Astrocyte of the spinal cord (primary cell): ENCODE measurements around the gene PEA15.

Source experiments
- DNase-seq: peaks from one replicate; pipeline ENCODE4 v3.0.0; 2011; ENCODE audit warnings: low read depth, low spot score
- H3K4me3 ChIP-seq: 2 replicates; pipeline ENCODE4 v1.5.1; 2011; ENCODE audit warnings: low read depth, mild to moderate bottlenecking, low read length, moderate library complexity
- in situ Hi-C: cut with HindIII; loops from 2 replicates; pipeline ENCODE4 v1.10.0; 2017; ENCODE audit warnings: low sequenced_read_pairs
- TF ChIP-seq, protein P1 (sequence below): IDR thresholded peaks from 2 replicates; pipeline ENCODE4 v1.5.1; 2012; ENCODE audit warnings: low read depth, mild to moderate bottlenecking, low read length, inconsistent platforms

PEA15 gene

DNA sequence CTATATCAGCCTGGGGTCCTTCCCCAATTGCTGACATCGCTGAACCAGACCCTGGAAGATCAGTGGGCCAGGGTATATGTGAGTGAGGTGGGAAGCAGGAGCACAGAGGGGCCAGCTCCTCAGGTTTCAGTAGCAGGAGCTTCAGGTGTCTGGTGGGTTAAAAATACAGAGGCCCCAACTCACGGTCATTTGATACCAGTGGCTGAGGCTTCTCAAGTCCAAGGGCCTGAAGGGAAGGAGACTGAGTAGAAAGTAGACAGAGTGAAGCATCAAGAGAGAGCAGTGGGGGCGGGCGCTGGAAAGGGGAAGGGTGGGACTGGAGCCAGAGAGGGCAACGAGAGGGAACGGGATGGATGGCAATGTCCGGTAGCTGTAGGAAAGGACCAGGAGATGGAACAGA is 16.8 kb upstream of the PEA15 start:
- H3K4me3 ChIP-seq, result no peak overlapping the region
- TF ChIP-seq, protein P1, sequence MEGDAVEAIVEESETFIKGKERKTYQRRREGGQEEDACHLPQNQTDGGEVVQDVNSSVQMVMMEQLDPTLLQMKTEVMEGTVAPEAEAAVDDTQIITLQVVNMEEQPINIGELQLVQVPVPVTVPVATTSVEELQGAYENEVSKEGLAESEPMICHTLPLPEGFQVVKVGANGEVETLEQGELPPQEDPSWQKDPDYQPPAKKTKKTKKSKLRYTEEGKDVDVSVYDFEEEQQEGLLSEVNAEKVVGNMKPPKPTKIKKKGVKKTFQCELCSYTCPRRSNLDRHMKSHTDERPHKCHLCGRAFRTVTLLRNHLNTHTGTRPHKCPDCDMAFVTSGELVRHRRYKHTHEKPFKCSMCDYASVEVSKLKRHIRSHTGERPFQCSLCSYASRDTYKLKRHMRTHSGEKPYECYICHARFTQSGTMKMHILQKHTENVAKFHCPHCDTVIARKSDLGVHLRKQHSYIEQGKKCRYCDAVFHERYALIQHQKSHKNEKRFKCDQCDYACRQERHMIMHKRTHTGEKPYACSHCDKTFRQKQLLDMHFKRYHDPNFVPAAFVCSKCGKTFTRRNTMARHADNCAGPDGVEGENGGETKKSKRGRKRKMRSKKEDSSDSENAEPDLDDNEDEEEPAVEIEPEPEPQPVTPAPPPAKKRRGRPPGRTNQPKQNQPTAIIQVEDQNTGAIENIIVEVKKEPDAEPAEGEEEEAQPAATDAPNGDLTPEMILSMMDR, result no peak
- in situ Hi-C loops, result no loop called here
- no peak for DNase-seq

DNA sequence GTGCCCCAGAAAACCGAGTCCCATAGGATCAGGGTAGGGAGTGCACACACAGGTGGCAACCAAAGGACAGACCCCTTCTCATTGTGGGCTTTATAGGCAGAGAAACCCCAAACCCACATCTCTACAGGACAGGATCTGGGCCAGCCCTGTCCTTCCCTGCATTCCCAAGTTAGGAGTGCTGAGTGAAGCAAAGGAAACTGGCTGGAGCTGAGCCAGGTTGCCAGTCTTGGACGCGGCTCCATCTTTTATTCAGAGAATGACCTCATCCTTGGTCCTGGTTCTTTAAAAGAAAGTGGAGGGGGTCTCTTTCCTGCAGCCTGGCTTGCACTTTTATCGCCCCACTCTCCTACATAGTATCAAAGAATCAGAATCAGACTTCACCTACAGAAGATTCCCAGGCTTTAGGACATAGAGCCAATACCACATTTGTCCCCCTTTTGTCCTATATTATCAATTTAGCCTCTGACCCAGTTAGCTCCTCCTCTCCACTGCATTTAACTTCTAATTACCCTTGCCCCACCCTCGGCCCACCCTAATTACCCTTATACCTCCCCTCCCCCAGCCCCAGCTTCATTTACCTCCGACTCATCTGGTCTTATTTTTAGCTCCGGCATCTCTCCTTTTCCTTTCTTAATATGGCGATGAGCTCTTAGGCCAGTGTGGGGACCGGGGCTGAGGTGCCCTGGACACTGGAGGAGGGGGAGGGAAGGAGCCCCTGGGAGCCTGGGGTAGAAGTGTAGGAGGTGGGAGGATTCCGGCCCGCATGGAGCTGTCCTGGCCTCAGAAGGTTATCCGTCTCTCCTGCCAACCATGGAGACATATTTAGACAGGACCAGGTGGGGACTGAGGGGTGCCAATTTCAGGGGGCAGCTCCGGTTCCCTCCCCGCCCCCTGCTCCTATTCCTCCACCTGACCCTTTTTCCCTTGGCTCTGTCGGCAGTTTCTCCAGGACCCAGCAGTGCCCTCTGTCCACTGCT is 15.2 kb upstream of the PEA15 start, which contains the start of gene CASQ1:
Gene CASQ1, plus strand, starts transcription at position 927 of the 977 bp plus-strand sequence. CDS start 177 bp downstream, outside the sequence.
- H3K4me3 ChIP-seq, result no peak within 1 kb of the TSS
- no peak for DNase-seq
- TF ChIP-seq, protein P1, result no peak
- in situ Hi-C loops, result no loop called here

DNA sequence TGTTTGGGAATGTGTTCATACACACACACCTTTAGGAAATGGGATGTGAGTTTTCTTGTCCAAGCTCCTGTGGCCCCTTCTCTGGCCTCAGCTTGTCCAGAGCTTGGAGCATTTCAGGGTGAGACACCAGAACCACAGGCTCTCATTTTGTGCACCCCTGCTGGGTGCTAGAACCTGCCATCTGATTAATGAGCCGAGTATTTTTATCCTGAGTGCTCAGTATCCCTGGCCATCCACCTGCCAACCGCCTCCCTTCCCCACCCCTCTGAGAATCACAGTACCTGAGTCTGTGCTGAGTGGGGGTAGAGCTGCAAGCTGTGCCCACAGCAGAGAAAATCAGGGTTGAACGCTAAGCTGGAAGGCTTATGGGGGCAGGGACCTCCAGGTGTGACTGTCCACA is 13.4 kb upstream of the PEA15 start:
- DNase-seq, result no peak
- no peak overlapping the region for H3K4me3 ChIP-seq

DNA sequence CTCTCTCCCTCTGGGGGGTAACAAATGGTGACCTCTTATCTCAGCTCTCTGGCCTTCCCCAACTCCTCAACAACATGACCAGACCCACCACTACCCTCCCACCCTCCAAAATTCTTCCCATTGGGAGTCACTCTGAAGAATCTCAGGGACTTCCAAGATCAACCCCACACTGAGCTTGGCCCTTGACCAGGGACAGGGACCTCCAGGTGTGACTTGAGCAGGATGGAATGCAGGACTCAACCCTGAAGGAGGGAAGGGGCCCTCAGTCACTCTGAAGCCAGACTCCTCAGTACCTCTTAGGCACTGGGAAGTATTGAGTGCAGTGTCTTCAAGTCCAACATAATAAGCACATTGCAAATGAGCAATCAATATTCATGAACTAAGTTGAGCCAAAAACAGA is 12.9 kb upstream of the PEA15 start:
- H3K4me3 ChIP-seq, result no peak overlapping the region
- no peak for DNase-seq
- in situ Hi-C loops, result no loop called here
- TF ChIP-seq, protein P1, result no peak

More for the DNA sequence above, 13.4 kb upstream of the PEA15 start:
- in situ Hi-C loops, result no loop called here
- TF ChIP-seq, protein P1, result no peak

DNA sequence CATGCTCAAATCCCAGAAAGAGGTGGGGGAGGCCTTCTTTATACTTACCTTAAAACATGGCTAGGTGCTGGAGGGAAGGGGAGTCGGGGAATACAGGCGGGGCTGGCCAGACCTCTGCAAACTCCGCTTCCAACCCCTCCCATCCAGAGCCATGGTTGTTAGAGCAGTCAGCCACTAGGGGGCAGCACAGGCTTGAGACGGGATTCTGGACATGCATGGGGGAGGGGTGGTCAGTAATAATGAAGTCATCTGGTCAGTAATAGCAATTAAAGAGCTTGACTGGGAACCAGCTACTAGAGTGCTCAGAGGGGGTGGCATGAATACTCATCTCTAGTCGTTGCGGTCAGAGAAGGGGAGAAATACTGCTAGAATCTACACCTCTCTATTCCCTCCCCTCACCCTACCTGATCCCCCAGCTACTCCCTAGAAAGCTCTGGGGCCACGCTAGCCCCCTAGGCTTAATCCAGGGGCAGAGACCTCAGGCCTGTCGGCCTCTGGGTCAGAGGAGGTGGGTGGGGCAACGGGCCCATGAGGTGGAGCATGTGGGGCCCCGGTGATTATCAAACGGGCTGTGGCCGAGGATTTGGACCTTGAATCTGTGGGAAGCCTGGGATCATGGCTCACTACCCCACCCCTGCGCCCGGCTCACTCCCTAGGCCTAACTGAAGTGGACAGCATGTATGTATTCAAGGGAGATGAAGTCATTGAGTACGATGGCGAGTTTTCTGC is 11.9 kb upstream of the PEA15 start:
- no peak overlapping the region for H3K4me3 ChIP-seq
- in situ Hi-C loops, result no loop called here
- DNase-seq, result peak; percentile 83
- TF ChIP-seq, protein P1, result peak; percentile 94

DNA sequence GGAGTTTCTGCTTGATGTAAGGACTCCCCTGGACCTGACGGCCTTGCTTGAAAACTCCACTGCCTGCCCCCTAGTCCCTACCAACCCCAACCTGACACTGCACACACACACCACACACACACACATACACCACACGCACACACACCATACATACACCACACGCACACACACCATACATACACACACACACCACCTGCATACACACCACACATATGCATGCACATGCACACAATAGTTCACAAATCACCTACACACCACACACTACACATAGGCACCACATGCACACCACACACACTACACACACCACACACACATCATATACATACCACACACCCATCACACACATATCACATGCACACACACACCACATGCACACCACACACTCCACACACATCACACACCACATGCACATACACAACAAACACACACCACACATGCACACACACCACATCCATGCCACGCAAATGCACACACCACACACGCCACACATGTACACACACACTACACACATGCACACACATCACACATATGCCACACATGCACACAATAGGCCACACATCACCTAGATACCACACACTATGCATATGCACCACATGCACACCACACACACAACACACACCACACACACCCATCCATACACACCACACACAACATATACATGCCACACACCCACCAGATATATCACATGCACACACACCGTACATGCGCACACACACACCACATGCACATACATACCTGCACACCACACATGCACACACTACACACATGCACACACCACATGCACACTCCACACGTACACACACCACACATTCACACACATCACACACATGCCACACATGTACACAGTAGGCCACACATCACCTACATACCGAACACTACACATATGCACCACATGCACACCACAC is 11.1 kb upstream of the PEA15 start:
- no peak for DNase-seq
- in situ Hi-C loops, result no loop called here
- no peak overlapping the region for H3K4me3 ChIP-seq
- TF ChIP-seq, protein P1, result no peak
